Fibroblast of lung (primary cell): ENCODE results near the gene H1-8.

Experiments used
- EZH2 ChIP-seq: IDR thresholded peaks from 2 replicates; pipeline ENCODE4 v1.5.1; 2012; ENCODE audit warnings: low read length, control low read depth, mild to moderate bottlenecking; ENCODE audit errors: missing control alignments
- TF ChIP-seq, protein P1 (sequence below), 2 donors: IDR thresholded peaks in 1 of 2; conservative IDR thresholded peaks in 1 of 2; 1 replicate in 1 of 2; 2 replicates in 1 of 2; pipeline ENCODE4 v1.5.1; 2011 to 2012; ENCODE audit warnings: low read length in 2 of 2, control low read depth in 1 of 2, inconsistent platforms in 1 of 2, low read depth in 1 of 2, mild to moderate bottlenecking in 1 of 2

DNA sequence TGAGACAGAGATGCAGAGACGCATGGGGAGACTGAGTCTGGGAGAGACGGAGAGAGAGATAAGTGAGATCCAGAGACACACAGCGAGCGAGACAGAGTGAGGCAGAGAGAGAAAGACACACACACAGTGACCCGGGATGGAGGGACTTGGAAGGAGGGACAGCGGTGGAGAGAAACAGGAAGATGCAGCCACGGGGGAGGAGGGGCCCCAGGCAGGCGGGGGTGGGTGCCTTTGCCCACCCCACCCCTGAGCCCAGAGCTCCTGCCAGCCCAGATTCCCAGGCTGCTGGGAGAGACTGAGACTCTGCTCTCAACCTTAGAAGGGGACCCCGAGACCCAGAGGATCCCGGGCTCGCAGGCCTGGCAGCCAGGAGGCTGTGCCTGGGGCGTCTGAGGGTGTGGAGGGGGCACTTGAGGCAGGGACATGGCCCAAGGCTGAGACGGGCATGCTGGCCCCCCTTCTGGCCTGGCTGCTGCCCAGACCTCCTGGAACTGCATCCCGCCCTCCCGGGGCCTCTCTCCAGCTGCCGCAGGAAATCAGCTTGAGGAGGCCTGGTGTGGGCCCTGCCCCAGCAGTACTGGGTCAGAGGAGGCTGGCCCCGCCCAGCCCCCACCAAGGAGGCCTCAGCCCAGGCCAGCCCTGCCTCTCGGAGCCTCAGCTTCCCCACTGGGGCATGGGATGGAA is 18.1 kb downstream of the H1-8 start:
- TF ChIP-seq, protein P1, sequence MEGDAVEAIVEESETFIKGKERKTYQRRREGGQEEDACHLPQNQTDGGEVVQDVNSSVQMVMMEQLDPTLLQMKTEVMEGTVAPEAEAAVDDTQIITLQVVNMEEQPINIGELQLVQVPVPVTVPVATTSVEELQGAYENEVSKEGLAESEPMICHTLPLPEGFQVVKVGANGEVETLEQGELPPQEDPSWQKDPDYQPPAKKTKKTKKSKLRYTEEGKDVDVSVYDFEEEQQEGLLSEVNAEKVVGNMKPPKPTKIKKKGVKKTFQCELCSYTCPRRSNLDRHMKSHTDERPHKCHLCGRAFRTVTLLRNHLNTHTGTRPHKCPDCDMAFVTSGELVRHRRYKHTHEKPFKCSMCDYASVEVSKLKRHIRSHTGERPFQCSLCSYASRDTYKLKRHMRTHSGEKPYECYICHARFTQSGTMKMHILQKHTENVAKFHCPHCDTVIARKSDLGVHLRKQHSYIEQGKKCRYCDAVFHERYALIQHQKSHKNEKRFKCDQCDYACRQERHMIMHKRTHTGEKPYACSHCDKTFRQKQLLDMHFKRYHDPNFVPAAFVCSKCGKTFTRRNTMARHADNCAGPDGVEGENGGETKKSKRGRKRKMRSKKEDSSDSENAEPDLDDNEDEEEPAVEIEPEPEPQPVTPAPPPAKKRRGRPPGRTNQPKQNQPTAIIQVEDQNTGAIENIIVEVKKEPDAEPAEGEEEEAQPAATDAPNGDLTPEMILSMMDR (conservative IDR thresholded peaks at IDR 0.05 in 1 of 2, IDR thresholded peaks at IDR 0.05 in 1 of 2; ENCODE audit: low read depth in 1 of 2, low read length in 2 of 2): no peak
- TF ChIP-seq EZH2: no peak
